Right ventricle myocardium inferior (tissue), 1 donor: ENCODE data around the gene TBC1D8. TPM values are rescaled to one million over a fixed set of nuclear protein-coding genes. Genes with fewer than 3 reads are reported as not detected.
"Not testable (repeated sequence)": the region's sequence is repeated elsewhere in the genome, so short reads cannot be mapped to it uniquely, and the experiment has no call there.

Experiments used
- ATAC-seq: fragments of 200-7000 bp; cut with Tn5 transposase; one replicate; pipeline ENCODE4 v1.9.1; 2020; ENCODE audit warnings: mild to moderate bottlenecking, moderate library complexity
- DNase-seq: peaks from one replicate; pipeline ENCODE4 v3.0.0; 2021; ENCODE audit errors: missing footprints
- intact Hi-C: fragments of 100-400 bp; cut with DNase I; formaldehyde crosslinking; loops from one replicate; pipeline ENCODE4 v1.11.0; 2022
- total RNA-seq: library from RNA; stranded (reverse); fragmentation: NEBNext Ultra II Directional; extraction: Animal tissue kit (Norgen Biotek cat#: 25700); gene quantifications from one replicate; pipeline ENCODE4 v1.2.1, GENCODE V29; 2021
- donor health status: DM: no; HTN: yes; CAD: no; lungs with severe emphysema.

Gene TBC1D8
- total RNA-seq, 1 donor from 2014 or later: 37.9 TPM

- ATAC-seq, intact Hi-C loops, DNase-seq: not testable (repeated sequence)
Observed at GRCh38 chr2:101050886-101051285, 100.3 kb downstream of the TBC1D8 start.

DNA sequence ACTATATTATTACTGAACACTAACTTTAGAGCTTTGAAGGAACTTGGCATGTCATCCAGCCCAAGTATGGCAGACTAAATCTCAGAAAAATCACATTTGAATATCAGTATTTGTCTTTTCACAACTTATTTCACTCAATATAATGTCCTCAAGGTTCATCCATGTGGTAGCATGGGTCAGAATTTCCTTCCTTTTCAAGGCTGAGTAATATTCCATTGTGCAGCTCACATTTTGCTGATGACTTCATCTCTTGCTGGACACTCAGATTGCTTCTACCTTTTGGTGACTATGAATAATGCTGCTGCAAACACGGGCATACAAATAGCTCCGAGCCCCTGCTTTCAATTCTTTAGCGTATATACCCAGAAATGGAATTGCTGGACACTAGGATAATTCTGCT, 102.4 kb downstream of the TBC1D8 start:
- ATAC-seq: no peak
- no peak for DNase-seq
- intact Hi-C loops: no loop called here

- DNase-seq (peak; percentile 78), ATAC-seq (peak; percentile 91)
- intact Hi-C loops: no loop called here
Observed at GRCh38 chr2:101047774-101048173, 103.4 kb downstream of the TBC1D8 start.

DNA sequence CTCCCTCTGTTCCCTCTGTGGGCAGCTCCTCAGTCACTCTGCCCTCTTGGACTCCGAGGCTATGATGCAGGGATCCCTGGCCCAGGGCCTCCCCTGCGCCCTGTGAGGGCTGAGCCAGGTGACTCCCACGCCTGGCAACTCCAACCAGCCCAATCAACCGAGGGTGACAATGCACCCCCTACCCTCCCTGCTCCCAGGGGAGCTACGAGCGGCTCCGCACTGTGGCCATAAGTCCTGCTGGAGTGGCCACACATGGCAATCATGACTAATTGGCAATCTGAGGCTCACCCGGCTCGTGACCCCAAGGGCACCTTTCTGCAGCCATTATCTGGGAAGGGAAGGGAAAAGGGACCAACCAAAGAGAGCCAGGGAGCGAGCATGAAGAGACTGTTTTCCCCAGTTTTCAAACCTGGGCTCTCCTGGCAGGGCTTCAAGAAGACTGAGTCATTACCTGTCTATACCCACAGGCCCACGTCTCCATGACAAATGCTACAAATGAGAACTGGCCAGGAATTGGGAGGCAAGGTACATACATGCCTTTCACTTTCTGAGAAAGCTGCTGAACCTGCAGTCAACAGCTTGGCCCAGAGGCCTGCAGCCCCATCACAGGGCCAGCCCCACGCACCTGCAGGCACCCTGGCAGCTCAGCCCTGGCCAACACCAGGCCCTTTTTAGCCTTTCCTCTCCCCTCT, 104.0 kb downstream of the TBC1D8 start:
- DNase-seq: no peak
- intact Hi-C loops: no loop called here
- ATAC-seq: peak; percentile 39

GRCh38 chr2:101045330-101045729, 105.9 kb downstream of the TBC1D8 start:
- no peak for ATAC-seq
- intact Hi-C loops: no loop called here
- no peak for DNase-seq

GRCh38 chr2:101041413-101041812, 109.8 kb downstream of the TBC1D8 start:
- intact Hi-C loops: no loop called here
- ATAC-seq: no peak

GRCh38 chr2:101040761-101041160, 110.4 kb downstream of the TBC1D8 start:
- ATAC-seq (peak; percentile 59), DNase-seq (no peak)
- intact Hi-C loops: no loop called here

More at GRCh38 chr2:101041413-101041812, 109.8 kb downstream of the TBC1D8 start:
- DNase-seq: no peak

DNA sequence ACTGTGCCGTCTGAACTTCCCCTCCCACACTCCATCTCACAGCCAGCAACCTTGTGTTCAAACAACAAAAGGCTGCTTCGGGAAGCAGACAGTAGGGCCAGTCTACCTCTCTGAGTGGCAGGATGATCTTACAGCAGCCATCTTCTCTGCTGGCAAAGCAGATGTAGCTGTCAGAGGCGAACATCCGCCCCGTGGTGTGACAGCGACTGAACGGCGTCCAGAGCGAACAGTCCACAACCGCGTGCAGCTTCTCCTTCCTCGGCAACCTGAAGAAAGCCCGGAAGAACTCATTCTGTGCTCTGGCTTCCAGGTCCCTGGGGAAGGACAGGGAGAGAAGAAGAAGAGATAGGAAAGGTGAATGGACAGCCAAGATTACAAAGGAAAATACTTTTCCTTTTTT, 111.1 kb downstream of the TBC1D8 start:
- intact Hi-C loops: no loop called here
- DNase-seq (no peak), ATAC-seq (no peak)

DNA sequence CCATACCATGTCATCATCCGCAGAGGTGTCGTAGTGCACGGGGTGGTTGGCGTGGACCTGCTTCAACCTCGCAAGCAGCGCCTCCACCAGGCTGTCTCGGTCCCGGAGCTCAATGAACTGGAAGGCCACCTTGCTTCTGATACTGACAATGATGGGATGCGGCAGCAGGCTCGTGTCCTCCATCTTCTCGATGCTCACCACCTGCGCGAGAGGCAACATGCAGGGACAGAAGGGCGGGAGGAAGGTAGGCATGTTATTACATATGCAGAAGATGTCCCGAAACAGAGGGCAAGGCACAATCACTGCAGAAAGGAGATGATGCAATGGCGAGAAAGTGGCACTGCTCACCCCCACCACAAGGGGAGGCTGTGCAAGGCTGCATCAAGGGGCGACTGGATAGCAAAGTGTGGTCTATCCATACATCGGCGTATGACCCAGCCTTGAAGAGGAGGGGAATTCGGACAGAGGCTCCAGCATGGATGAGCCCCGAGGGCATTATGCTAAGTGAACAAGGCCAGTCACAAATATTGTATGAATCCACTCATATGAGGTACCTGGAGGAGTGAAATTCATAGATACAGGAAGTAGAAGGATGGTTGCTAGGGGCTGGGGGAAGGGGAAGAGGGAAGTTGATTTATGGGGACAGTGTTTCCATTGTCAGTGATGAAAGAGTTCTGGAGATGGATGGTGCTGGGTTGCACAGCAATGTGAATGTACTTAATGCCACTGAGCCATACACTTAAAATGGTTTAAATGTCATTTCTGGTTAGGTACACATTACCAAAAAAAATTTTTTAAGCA, 112.5 kb downstream of the TBC1D8 start:
- DNase-seq: no peak
- ATAC-seq: no peak
- intact Hi-C loops: loop anchor here (2.0 kb wide), 1 partner anchor 114 kb away; no protein-coding TSS in a partner anchor

GRCh38 chr2:101037161-101037755, 113.9 kb downstream of the TBC1D8 start:
- ATAC-seq: no peak
- intact Hi-C loops: no loop called here
- no peak for DNase-seq

GRCh38 chr2:101036562-101036961, 114.6 kb downstream of the TBC1D8 start:
- DNase-seq (no peak), ATAC-seq (no peak)
- intact Hi-C loops: no loop called here

DNA sequence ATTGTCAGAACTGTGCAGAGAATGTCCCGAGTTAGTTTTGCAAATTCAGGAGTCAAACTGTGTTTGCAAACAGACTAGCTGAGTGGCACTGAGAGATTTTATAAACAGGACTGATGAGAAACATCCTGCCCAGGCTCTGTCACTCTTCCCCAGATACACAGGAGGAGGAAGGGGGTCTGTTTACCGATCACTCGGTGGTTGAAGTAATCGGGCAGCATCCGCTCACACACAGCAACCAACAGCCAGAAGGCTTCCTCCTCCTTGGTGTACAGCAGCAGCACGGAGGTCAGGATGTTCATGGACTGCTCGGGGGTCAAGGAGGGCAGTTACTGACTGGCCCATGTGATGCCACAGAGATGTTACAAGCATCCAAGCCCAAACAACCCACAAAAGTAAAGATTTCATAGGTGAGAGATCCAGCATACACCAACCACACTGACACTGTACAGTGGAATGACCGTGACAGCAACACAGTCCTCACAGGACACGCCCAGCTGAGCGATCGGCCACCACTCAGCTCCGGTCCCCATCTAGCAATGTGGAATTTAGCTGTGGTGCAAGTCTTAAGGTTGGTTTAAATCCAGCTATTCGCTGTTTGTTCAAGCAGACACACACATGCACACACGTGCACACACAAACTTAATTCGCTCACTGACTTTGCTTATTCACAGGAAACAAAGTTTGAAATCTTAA, 119.0 kb downstream of the TBC1D8 start:
- DNase-seq (no peak), ATAC-seq (no peak)
- intact Hi-C loops: no loop called here

- intact Hi-C loops: no loop called here
- ATAC-seq: peak; percentile 86
- DNase-seq: no peak
Observed at GRCh38 chr2:101030866-101031554, 120.2 kb downstream of the TBC1D8 start.

DNA sequence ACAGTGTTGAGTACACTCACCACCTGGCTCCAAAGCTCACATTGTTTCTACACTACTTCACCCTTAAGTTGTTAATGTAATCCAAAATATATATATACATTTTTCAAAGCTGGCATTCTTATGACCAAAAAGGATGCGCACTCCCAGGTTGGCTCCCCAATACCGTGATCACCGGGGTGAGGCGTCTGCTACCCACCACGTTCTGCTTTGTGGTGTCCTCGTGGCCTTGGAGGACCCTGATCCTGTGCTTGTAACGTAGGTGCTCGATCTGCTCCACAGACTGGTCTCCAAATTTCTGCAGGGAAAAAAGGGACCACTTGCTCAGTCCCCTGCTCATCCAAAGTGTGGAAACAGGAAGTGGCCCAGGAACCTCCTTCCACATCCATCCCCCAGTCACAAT, 123.3 kb downstream of the TBC1D8 start:
- intact Hi-C loops: no loop called here
- DNase-seq (no peak), ATAC-seq (no peak)

DNA sequence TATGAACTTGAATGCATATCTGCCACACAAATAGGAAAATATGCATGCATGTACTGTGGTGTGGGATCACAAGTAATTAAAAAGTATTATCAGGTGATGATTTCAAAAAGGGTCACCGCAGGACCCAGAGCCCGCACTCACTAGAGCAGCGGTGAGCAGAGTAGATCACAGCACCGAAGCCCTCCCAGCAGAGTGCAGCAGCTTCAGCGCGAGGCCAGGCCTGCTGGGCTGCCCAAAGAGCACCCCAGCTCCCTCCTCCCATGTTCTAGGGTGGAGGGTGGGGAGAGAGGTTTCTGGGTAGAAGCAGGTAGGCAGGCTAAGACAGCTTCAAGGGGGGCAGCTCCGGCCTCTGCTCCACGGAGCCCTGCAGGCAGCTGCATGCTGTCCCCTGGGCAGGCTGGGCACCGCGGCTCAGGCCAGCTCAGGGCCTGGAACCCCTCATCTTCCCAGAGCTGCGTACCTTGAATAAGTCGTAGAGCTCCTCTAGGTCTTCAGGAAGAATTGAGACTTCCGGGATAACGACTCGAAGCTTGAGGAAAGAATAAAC, 124.2 kb downstream of the TBC1D8 start:
- intact Hi-C loops: no loop called here
- no peak for DNase-seq
- ATAC-seq: no peak

DNA sequence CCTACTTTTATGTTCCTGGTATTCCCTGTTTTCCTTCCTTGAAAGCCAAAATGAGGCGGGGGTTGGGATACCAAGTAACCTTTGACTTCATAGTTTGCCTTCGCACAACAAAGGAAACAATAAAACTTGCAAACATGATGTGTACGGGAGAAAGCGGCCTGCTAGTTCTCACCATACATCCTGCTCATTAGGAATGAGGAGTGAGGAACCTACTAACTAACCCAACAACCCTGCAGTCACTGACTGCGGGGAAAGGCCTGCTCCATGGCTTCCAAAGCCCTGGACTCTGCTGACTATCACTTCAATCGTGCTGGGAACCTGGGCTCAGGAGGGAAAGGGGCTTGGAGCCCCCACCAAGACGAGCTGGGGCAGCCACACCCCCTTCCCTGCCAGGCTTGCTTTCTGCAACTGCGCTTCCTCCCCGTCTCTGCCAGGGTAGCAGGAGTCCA, 124.9 kb downstream of the TBC1D8 start:
- intact Hi-C loops: no loop called here
- no peak for ATAC-seq
- DNase-seq: no peak

GRCh38 chr2:101025561-101025960, 125.6 kb downstream of the TBC1D8 start:
- intact Hi-C loops: no loop called here
- no peak for ATAC-seq
- no peak for DNase-seq

GRCh38 chr2:101023327-101024107, 127.7 kb downstream of the TBC1D8 start:
- intact Hi-C loops: no loop called here
- no peak for ATAC-seq
- no peak for DNase-seq
